Measurements from ENCODE around the gene NGEF. TPM values are rescaled to one million over a fixed set of nuclear protein-coding genes. Genes with fewer than 3 reads are reported as not detected.

NGEF gene
- total RNA-seq, 2 donors from 2014 or later: 0.81 to 3.6 TPM

DNA sequence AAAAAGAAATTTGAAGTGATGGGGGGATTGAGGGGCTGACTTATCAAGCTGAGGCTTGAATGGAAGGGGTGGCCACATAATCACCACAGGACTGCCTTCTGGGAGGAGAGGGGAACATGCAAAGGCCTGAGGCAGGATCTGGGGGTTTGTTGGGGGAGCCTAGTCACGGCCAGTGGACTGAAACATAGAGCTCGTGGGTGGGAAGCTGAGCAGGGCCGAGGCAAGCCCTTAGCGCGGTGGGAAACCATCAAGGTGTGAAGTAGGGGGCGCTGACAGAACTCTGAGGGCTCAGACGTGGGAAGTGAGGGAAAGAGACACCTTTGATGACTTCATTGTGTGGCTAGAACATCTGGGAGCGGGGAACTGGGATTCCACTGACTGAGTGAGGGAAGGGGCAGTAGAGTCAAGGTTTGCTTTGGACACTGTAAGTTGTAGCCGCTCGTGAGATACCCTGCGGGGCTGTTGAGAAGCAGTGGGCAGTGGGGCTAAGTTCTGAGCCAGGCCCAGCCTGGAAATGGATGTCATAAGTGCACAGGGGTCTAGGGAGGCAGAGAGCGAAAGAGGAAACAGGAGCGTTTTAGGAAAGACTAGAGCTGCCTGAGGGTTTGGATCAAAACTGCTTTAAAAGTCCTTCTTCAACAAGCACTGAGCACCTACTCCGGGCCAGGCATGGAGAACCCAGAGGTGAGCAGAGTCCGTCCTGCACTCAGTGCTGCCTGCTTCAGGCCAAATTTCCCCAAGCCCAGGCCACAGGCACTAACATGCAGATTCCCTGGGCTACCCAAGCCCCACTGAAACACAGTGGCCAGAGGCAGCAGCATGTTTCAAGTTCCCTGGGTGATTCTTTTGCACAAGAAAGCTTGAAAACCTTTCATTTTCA, 143.7 kb downstream of the NGEF start:
- no peak overlapping the region for H3K4me3 ChIP-seq
- ATAC-seq (ENCODE audit: insufficient number of reproducible peaks, low FRiP score, low read depth): no peak
- H3K9me3 ChIP-seq: no peaks in the 10 kb centered on the region
- H3K36me3 ChIP-seq: no peaks in the 10 kb centered on the region
- H3K4me1 ChIP-seq (ENCODE audit: control insufficient read depth in 1 of 2, low read depth in 2 of 2): no peaks in the 10 kb centered on the region
- no peak for DNase-seq (ENCODE audit: low spot score)
- TF ChIP-seq, protein P1, sequence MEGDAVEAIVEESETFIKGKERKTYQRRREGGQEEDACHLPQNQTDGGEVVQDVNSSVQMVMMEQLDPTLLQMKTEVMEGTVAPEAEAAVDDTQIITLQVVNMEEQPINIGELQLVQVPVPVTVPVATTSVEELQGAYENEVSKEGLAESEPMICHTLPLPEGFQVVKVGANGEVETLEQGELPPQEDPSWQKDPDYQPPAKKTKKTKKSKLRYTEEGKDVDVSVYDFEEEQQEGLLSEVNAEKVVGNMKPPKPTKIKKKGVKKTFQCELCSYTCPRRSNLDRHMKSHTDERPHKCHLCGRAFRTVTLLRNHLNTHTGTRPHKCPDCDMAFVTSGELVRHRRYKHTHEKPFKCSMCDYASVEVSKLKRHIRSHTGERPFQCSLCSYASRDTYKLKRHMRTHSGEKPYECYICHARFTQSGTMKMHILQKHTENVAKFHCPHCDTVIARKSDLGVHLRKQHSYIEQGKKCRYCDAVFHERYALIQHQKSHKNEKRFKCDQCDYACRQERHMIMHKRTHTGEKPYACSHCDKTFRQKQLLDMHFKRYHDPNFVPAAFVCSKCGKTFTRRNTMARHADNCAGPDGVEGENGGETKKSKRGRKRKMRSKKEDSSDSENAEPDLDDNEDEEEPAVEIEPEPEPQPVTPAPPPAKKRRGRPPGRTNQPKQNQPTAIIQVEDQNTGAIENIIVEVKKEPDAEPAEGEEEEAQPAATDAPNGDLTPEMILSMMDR (IDR thresholded peaks at IDR 0.05): no peak
- no peaks in the 10 kb centered on the region for H3K27me3 ChIP-seq (replicated peaks; ENCODE audit: insufficient read depth)
- no peak overlapping the region for H3K27ac ChIP-seq

GRCh38 chr2:232866104-232866503, 147.0 kb downstream of the NGEF start:
- no peak for DNase-seq (ENCODE audit: low spot score)
- Histone ChIP-seq H3K4me1 (ENCODE audit: control insufficient read depth in 1 of 2, low read depth in 2 of 2) (no peaks in the 10 kb centered on the region), H3K27me3 (replicated peaks; ENCODE audit: insufficient read depth) (no peaks in the 10 kb centered on the region), H3K4me3 (no peak overlapping the region), H3K9me3 (no peaks in the 10 kb centered on the region), H3K36me3 (no peaks in the 10 kb centered on the region), H3K27ac (no peak overlapping the region)
- ATAC-seq (ENCODE audit: insufficient number of reproducible peaks, low FRiP score, low read depth): no peak
- TF ChIP-seq, protein P1 (IDR thresholded peaks at IDR 0.05): no peak

DNA sequence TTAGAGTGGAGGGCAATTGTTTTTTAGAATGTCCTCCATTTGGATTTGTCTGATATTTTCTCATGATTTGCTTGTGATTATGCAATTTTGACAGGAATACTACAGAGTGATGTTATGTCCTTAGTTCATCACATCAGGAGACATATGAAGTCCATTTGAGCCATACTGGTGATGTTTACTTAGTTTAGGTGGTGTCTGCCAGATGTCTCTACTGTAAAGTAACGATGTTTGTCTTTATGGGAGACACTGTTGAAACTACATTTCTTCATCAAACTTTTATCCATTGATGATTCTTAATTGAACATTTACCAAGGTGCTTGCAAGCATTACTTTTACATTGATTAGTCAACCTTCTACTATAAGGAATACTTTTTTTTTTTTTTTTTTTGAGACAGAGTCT, 147.9 kb downstream of the NGEF start:
- TF ChIP-seq, protein P1 (IDR thresholded peaks at IDR 0.05): no peak
- Histone ChIP-seq H3K36me3 (no peaks in the 10 kb centered on the region), H3K27me3 (replicated peaks; ENCODE audit: insufficient read depth) (no peaks in the 10 kb centered on the region), H3K9me3 (no peaks in the 10 kb centered on the region), H3K4me1 (ENCODE audit: control insufficient read depth in 1 of 2, low read depth in 2 of 2) (no peaks in the 10 kb centered on the region), H3K4me3 (no peak overlapping the region), H3K27ac (no peak overlapping the region)
- ATAC-seq (ENCODE audit: insufficient number of reproducible peaks, low FRiP score, low read depth) (no peak), DNase-seq (ENCODE audit: low spot score) (no peak)

- ATAC-seq (ENCODE audit: insufficient number of reproducible peaks, low FRiP score, low read depth) (no peak), DNase-seq (ENCODE audit: low spot score) (no peak)
- no peaks in the 10 kb centered on the region for H3K36me3 ChIP-seq
- no peaks in the 10 kb centered on the region for H3K27me3 ChIP-seq (replicated peaks; ENCODE audit: insufficient read depth)
- TF ChIP-seq, protein P1 (IDR thresholded peaks at IDR 0.05): no peak
- H3K4me3 ChIP-seq: no peak overlapping the region
- H3K4me1 ChIP-seq (ENCODE audit: control insufficient read depth in 1 of 2, low read depth in 2 of 2): no peaks in the 10 kb centered on the region
- no peaks in the 10 kb centered on the region for H3K9me3 ChIP-seq
- no peak overlapping the region for H3K27ac ChIP-seq
Measured at GRCh38 chr2:232863996-232864395, 149.1 kb downstream of the NGEF start.

- peaks cover 22% of the 10 kb centered on the region for H3K36me3 ChIP-seq
- DNase-seq (ENCODE audit: low spot score) (no peak), ATAC-seq (ENCODE audit: insufficient number of reproducible peaks, low FRiP score, low read depth) (no peak)
- no peaks in the 10 kb centered on the region for H3K27me3 ChIP-seq (replicated peaks; ENCODE audit: insufficient read depth)
- H3K27ac ChIP-seq: no peak overlapping the region
- H3K4me3 ChIP-seq: no peak overlapping the region
- H3K4me1 ChIP-seq (ENCODE audit: control insufficient read depth in 1 of 2, low read depth in 2 of 2): no peaks in the 10 kb centered on the region
- no peaks in the 10 kb centered on the region for H3K9me3 ChIP-seq
- TF ChIP-seq, protein P1 (IDR thresholded peaks at IDR 0.05): no peak
Measured at GRCh38 chr2:232861353-232861752, 151.7 kb downstream of the NGEF start.

Measured in thoracic aorta (tissue), 2 donors.